Keratinocyte (primary cell): ENCODE results near the gene LENG1. TPM values are rescaled to one million over a fixed set of nuclear protein-coding genes. Genes with fewer than 3 reads are reported as not detected.

Experiments used
- DNase-seq: peaks from one replicate; pipeline ENCODE4 v3.0.0-alpha.2; 2011; ENCODE audit warnings: low read depth, missing footprints, low spot score
- FAIRE-seq: peaks from 2 replicates; lab custom pipeline; 2011; peaks lifted over from hg19 to GRCh38; lab: Jason Lieb, UNC
- H2AFZ ChIP-seq: 2 replicates; pipeline ENCODE4 v1.6.0; 2012; ENCODE audit warnings: low read length, control low read depth, inconsistent platforms; ENCODE audit not compliant: control insufficient read depth
- H3K27ac ChIP-seq: 2 replicates; pipeline ENCODE4 v1.5.1; 2011; ENCODE audit warnings: low read length; ENCODE audit not compliant: control insufficient read depth, insufficient read depth
- H3K27me3 ChIP-seq: 3 replicates; pipeline ENCODE4 v1.6.0; 2011; ENCODE audit warnings: low read length; ENCODE audit not compliant: control insufficient read depth, insufficient read depth; ENCODE audit errors: extremely low read depth
- H3K36me3 ChIP-seq, 2 experiments: 2 replicates in 1 of 2; 3 replicates in 1 of 2; pipeline ENCODE4 v1.5.1; 2011; ENCODE audit warnings: low read length in 2 of 2, mild to moderate bottlenecking in 1 of 2; ENCODE audit not compliant: control insufficient read depth in 2 of 2, insufficient read depth in 2 of 2; ENCODE audit errors: extremely low read depth in 1 of 2
- H3K4me1 ChIP-seq: 3 replicates; pipeline ENCODE4 v1.5.1; 2011; ENCODE audit warnings: low read length; ENCODE audit not compliant: control insufficient read depth, insufficient read depth; ENCODE audit errors: extremely low read depth
- H3K4me2 ChIP-seq: 3 replicates; pipeline ENCODE4 v1.6.0; 2011; ENCODE audit warnings: low read depth, low read length; ENCODE audit not compliant: control insufficient read depth, insufficient read depth; ENCODE audit errors: extremely low read depth
- H3K4me3 ChIP-seq, 3 experiments: fragments of 200-600 bp in 1 of 3; sonication (generic) in 1 of 3; 2 replicates in 2 of 3; 3 replicates in 1 of 3; pipeline ENCODE4 v1.5.1; 2011 to 2016; ENCODE audit warnings: low read length in 3 of 3, mild to moderate bottlenecking in 3 of 3, control low read depth in 2 of 3, inconsistent platforms in 1 of 3, low read depth in 1 of 3, mixed read lengths in 1 of 3, mixed run types in 1 of 3, moderate library complexity in 1 of 3; ENCODE audit not compliant: control insufficient read depth in 2 of 3, insufficient read depth in 2 of 3; ENCODE audit errors: extremely low read depth in 1 of 3
- H3K79me2 ChIP-seq: 2 replicates; pipeline ENCODE4 v1.6.0; 2012; ENCODE audit warnings: low read length; ENCODE audit not compliant: control insufficient read depth, insufficient read depth
- H3K9ac ChIP-seq: 3 replicates; pipeline ENCODE4 v1.6.0; 2011; ENCODE audit warnings: low read length; ENCODE audit not compliant: control insufficient read depth, insufficient read depth; ENCODE audit errors: extremely low read depth
- H3K9me1 ChIP-seq: 3 replicates; pipeline ENCODE4 v1.6.0; 2011; ENCODE audit warnings: low read length; ENCODE audit not compliant: control insufficient read depth, insufficient read depth; ENCODE audit errors: extremely low read depth
- H3K9me3 ChIP-seq: 2 replicates; pipeline ENCODE4 v1.5.1; 2012; ENCODE audit warnings: low read depth, low read length; ENCODE audit not compliant: control insufficient read depth
- H4K20me1 ChIP-seq: 3 replicates; pipeline ENCODE4 v1.6.0; 2011; ENCODE audit warnings: low read length; ENCODE audit not compliant: control insufficient read depth, insufficient read depth; ENCODE audit errors: extremely low read depth
- CTCF ChIP-seq, 3 experiments: IDR thresholded peaks in 1 of 3; conservative IDR thresholded peaks in 1 of 3; optimal IDR thresholded peaks in 1 of 3; 2 replicates in 2 of 3; 3 replicates in 1 of 3; pipeline versions ENCODE3 to v1.5.1; 2011; ENCODE audit warnings: low read length in 3 of 3, mild to moderate bottlenecking in 3 of 3, moderate library complexity in 2 of 3, control low read depth in 1 of 3, inconsistent platforms in 1 of 3; ENCODE audit not compliant: insufficient read depth in 2 of 3; ENCODE audit errors: extremely low read depth in 1 of 3
- EZH2 ChIP-seq: IDR thresholded peaks from one replicate; pipeline ENCODE4 v1.6.1; 2012; ENCODE audit warnings: inconsistent platforms, mild to moderate bottlenecking, low read length, moderate library complexity
- dilution Hi-C: fragments of 300-500 bp; cut with MboI; formaldehyde crosslinking; loops from one replicate; pipeline ENCODE4 v1.7.0; 2020; ENCODE audit warnings: low sequenced_read_pairs; ENCODE audit not compliant: extremely low pct_ligation_motif_present
- polyA plus RNA-seq, 5 experiments: library from polyadenylated mRNA; depleted of rRNA in 3 of 5; stranded (reverse) in 3 of 5; stranded (forward) in 1 of 5; unstranded in 1 of 5; fragments of >200 nt; gene quantifications; 1 replicate in 1 of 5; 2 replicates in 3 of 5; 3 replicates in 1 of 5; pipeline versions ENCODE4 v1.2.1 to v1.2.3, GENCODE V29; 2011 to 2012; ENCODE audit warnings: missing spikeins in 2 of 5, low read depth in 1 of 5, low replicate concordance in 1 of 5

Gene LENG1
- polyA plus RNA-seq, 1 donor (not counting 4 experiments of a cell fraction or from before 2014, with no cell fraction given): 3.4 TPM

- dilution Hi-C loops: no loop called here
- TF ChIP-seq EZH2 (no peak), CTCF (optimal IDR thresholded peaks at IDR 0.05 in 1 of 3, IDR thresholded peaks at IDR 0.05 in 1 of 3, conservative IDR thresholded peaks at IDR 0.05 in 1 of 3; ENCODE audit: extremely low read depth in 1 of 3, insufficient read depth in 2 of 3, low read length in 3 of 3) (no peak)
- peaks cover 44 to 59% of the 10 kb centered on the region in 2 experiments for H3K36me3 ChIP-seq
Measured at GRCh38 chr19:54151362-54152035, 8.0 kb downstream of the LENG1 start.

GRCh38 chr19:54149021-54149812 lies 10.3 kb downstream of the LENG1 start:
- no peaks in the 10 kb centered on the region for H3K4me1 ChIP-seq
- H3K9ac ChIP-seq: no peak overlapping the region
- no peak overlapping the region for H2AFZ ChIP-seq
- dilution Hi-C loops: no loop called here
- no peaks in the 10 kb centered on the region for H3K9me1 ChIP-seq
- H3K36me3 ChIP-seq: peaks cover 50 to 63% of the 10 kb centered on the region in 2 experiments
- H3K79me2 ChIP-seq: no peaks in the 10 kb centered on the region
- no peaks in the 10 kb centered on the region for H3K9me3 ChIP-seq
- no peak for TF ChIP-seq EZH2
- no peak for TF ChIP-seq CTCF (optimal IDR thresholded peaks at IDR 0.05 in 1 of 3, IDR thresholded peaks at IDR 0.05 in 1 of 3, conservative IDR thresholded peaks at IDR 0.05 in 1 of 3; ENCODE audit: extremely low read depth in 1 of 3, insufficient read depth in 2 of 3, low read length in 3 of 3)
- H3K27me3 ChIP-seq: no peaks in the 10 kb centered on the region
- DNase-seq (no peak), FAIRE-seq (no peak)
- H3K4me3 ChIP-seq: no peak overlapping the region
- no peak overlapping the region for H3K27ac ChIP-seq
- peaks cover 4% of the 10 kb centered on the region for H4K20me1 ChIP-seq
- no peak overlapping the region for H3K4me2 ChIP-seq

More at GRCh38 chr19:54151362-54152035, 8.0 kb downstream of the LENG1 start:
- no peak overlapping the region for H3K27ac ChIP-seq
- H3K4me1 ChIP-seq: no peaks in the 10 kb centered on the region
- no peak overlapping the region for H3K4me2 ChIP-seq
- no peaks in the 10 kb centered on the region for H3K9me3 ChIP-seq
- H3K9me1 ChIP-seq: no peaks in the 10 kb centered on the region
- H3K4me3 ChIP-seq: no peak overlapping the region
- H4K20me1 ChIP-seq: peaks cover 9% of the 10 kb centered on the region
- no peak overlapping the region for H2AFZ ChIP-seq
- FAIRE-seq (no peak), DNase-seq (no peak)
- H3K27me3 ChIP-seq: no peaks in the 10 kb centered on the region
- H3K9ac ChIP-seq: no peak overlapping the region
- no peaks in the 10 kb centered on the region for H3K79me2 ChIP-seq
